GM12878 (cell line): ENCODE results near the gene PEF1. TPM values are rescaled to one million over a fixed set of nuclear protein-coding genes. Genes with fewer than 3 reads are reported as not detected.

Source experiments
- ATAC-seq: fragments of 200-7000 bp; cut with Tn5 transposase; 3 replicates; pipeline ENCODE4 v1.9.1; 2020; ENCODE audit warnings: mild to moderate bottlenecking, moderate library complexity
- BruUV-seq: library from RNA; stranded (reverse); fragments of 400-500 nt; replicated peaks from 2 replicates; lab custom pipeline; 2021; lab: Mats Ljungman, UMichigan
- CTCF ChIA-PET: fragments of 300-600 bp; sonication (Branson Sonifier 250); formaldehyde crosslinking; extraction: SDS; loops from one replicate; lab custom pipeline; 2021; ENCODE audit warnings: inconsistent platforms; lab: Yijun Ruan, JAX
- POLR2A ChIA-PET: fragments of 350-600 bp; formaldehyde crosslinking; extraction: SDS; loops from one replicate; lab custom pipeline; 2021; ENCODE audit warnings: inconsistent platforms; lab: Charles Lee
- RAD21 ChIA-PET: fragments of 300-600 bp; sonication (Branson Sonifier 250); formaldehyde crosslinking; loops from one replicate; lab custom pipeline; 2023; ENCODE audit warnings: antibody characterized with exemption; ENCODE audit not compliant: unreplicated experiment; lab: Charles Lee
- SMC1A ChIA-PET: fragments of 300-600 bp; sonication (Branson Sonifier 250); formaldehyde crosslinking; loops from one replicate; lab custom pipeline; 2023; ENCODE audit not compliant: unreplicated experiment, uncharacterized antibody; lab: Charles Lee
- DNase-seq: peaks from one replicate; pipeline ENCODE4 v3.0.0-alpha.2; 2011; ENCODE audit warnings: low read depth, low spot score
- FAIRE-seq: peaks from 3 replicates; lab custom pipeline; 2011; peaks lifted over from hg19 to GRCh38; lab: Jason Lieb, UNC
- H2AFZ ChIP-seq: 2 replicates; pipeline ENCODE4 v1.6.0; 2011; ENCODE audit warnings: low read depth, low read length, control low read depth; ENCODE audit not compliant: control insufficient read depth
- H3K27ac ChIP-seq: 2 replicates; pipeline ENCODE4 v1.5.1; 2011; ENCODE audit warnings: control low read depth; ENCODE audit not compliant: control insufficient read depth, insufficient read depth
- H3K27me3 ChIP-seq, 2 experiments: replicated peaks in 1 of 2; 2 replicates each; pipeline versions ENCODE4 v1.6.0 to v1.6.1; 2011; ENCODE audit warnings: low read length in 1 of 2; ENCODE audit not compliant: control insufficient read depth in 2 of 2, insufficient read depth in 2 of 2
- H3K36me3 ChIP-seq, 2 experiments: 2 replicates each; pipeline ENCODE4 v1.5.1; 2011; ENCODE audit warnings: low read length in 1 of 2; ENCODE audit not compliant: control insufficient read depth in 2 of 2, insufficient read depth in 2 of 2
- H3K4me1 ChIP-seq: 2 replicates; pipeline ENCODE4 v1.6.1; 2011; ENCODE audit warnings: mild to moderate bottlenecking, low read length, moderate library complexity, mixed read lengths; ENCODE audit not compliant: control insufficient read depth, insufficient read depth
- H3K4me2 ChIP-seq: 2 replicates; pipeline ENCODE4 v1.6.0; 2011; ENCODE audit warnings: control low read depth; ENCODE audit not compliant: control insufficient read depth, insufficient read depth
- H3K4me3 ChIP-seq: fragments of 200-600 bp; sonication (generic); 2 replicates; pipeline ENCODE4 v1.5.1; 2016
- H3K79me2 ChIP-seq: 2 replicates; pipeline ENCODE4 v1.6.0; 2011; ENCODE audit warnings: low read length; ENCODE audit not compliant: control insufficient read depth, insufficient read depth
- H3K9ac ChIP-seq: 2 replicates; pipeline ENCODE4 v1.8.0; 2011; ENCODE audit warnings: low read length, control low read depth, mixed read lengths; ENCODE audit not compliant: control insufficient read depth, insufficient read depth
- H3K9me3 ChIP-seq: replicated peaks from 3 replicates; pipeline ENCODE4 v1.5.1; 2011; ENCODE audit warnings: mild to moderate bottlenecking, low read length; ENCODE audit not compliant: control insufficient read depth, insufficient read depth
- H4K20me1 ChIP-seq: 2 replicates; pipeline ENCODE4 v1.6.0; 2011; ENCODE audit not compliant: control insufficient read depth, insufficient read depth
- ATF3 ChIP-seq: IDR thresholded peaks from 2 replicates; pipeline ENCODE4 v1.6.1; 2011; ENCODE audit warnings: low read depth, mild to moderate bottlenecking, low read length, moderate library complexity, borderline replicate concordance; ENCODE audit errors: extremely low read depth
- CTCF ChIP-seq, 3 experiments: IDR thresholded peaks in 2 of 3; conservative IDR thresholded peaks in 1 of 3; 2 replicates each; pipeline ENCODE4 v1.5.1; 2011; ENCODE audit warnings: low read depth in 3 of 3, low read length in 3 of 3, mild to moderate bottlenecking in 3 of 3, control low read depth in 2 of 3, moderate library complexity in 2 of 3, inconsistent platforms in 1 of 3, mixed read lengths in 1 of 3; ENCODE audit not compliant: control insufficient read depth in 2 of 3, insufficient read depth in 1 of 3; ENCODE audit errors: extremely low read depth in 1 of 3
- GATAD2B ChIP-seq: fragments of 450-650 bp; conservative IDR thresholded peaks from 2 replicates; pipeline ENCODE4 v1.6.1; 2017; ENCODE audit warnings: low read depth, mild to moderate bottlenecking, moderate library complexity
- IRF5 ChIP-seq: fragments of 450-650 bp; IDR thresholded peaks from 2 replicates; pipeline ENCODE4 v1.6.1; 2017; ENCODE audit warnings: borderline replicate concordance
- POLR2A ChIP-seq: IDR thresholded peaks from 2 replicates; pipeline ENCODE4 v1.6.1; 2011; ENCODE audit warnings: low read depth, mild to moderate bottlenecking, low read length
- RCOR1 ChIP-seq: conservative IDR thresholded peaks from 2 replicates; pipeline ENCODE4 v1.6.1; 2012; ENCODE audit warnings: low read depth, low read length, improper control_type of control experiment
- SPI1 ChIP-seq: IDR thresholded peaks from 2 replicates; pipeline ENCODE4 v1.6.1; 2011; ENCODE audit warnings: low read depth, mild to moderate bottlenecking, low read length, moderate library complexity, borderline replicate concordance; ENCODE audit not compliant: insufficient read depth
- ZNF217 ChIP-seq: fragments of 450-650 bp; IDR thresholded peaks from 2 replicates; pipeline ENCODE4 v1.6.1; 2017; ENCODE audit warnings: antibody characterized with exemption, mild to moderate bottlenecking
- WGBS: methylation state at CpG from one replicate; pipeline ENCODE4 v1.1.6; 2016; ENCODE audit warnings: low lambda C conversion rate; ENCODE audit not compliant: insufficient replicate concordance, insufficient coverage; ENCODE audit errors: missing lambda C conversion rate; 5-methylcytosine and 5-hydroxymethylcytosine counted together
- in situ Hi-C: fragments of 300-500 bp; cut with MboI; formaldehyde crosslinking; loops from 9 replicates; pipeline ENCODE4 v1.14.3; 2018; ENCODE audit warnings: mixed read lengths
- intact Hi-C: fragments of 100-400 bp; cut with micrococcal nuclease; formaldehyde crosslinking; loops from one replicate; pipeline ENCODE4 v1.14.2; 2022; ENCODE audit not compliant: unreplicated experiment
- polyA plus RNA-seq, 11 experiments: library from polyadenylated mRNA; depleted of rRNA in 4 of 11; unstranded in 6 of 11; stranded (reverse) in 5 of 11; fragments of >200 nt; fragmentation: Nextera tagmentation in 4 of 11; fragmentation: Illumina TruSeq in 1 of 11; extraction: Ambion mirVana in 4 of 11; extraction: Trizol in 1 of 11; gene quantifications; 1 replicate in 1 of 11; 2 replicates in 10 of 11; pipeline versions ENCODE4 v1.2.1 to v1.2.3, GENCODE V29; 2011 to 2016; ENCODE audit warnings: inconsistent platforms in 2 of 11, missing spikeins in 2 of 11, low read depth in 1 of 11
- total RNA-seq, 4 experiments: library from RNA; depleted of rRNA in 3 of 4; stranded (reverse); fragments of >200 nt in 3 of 4; fragmentation: Illumina TruSeq in 1 of 4; extraction: Trizol in 1 of 4; gene quantifications; 2 replicates each; pipeline versions ENCODE4 v1.2.1 to v1.2.3, GENCODE V29; 2013 to 2021

Gene PEF1
- total and polyA plus RNA-seq, 10 of the 15 experiments (the other 5 are each of a cell fraction or from before 2014, with no cell fraction given) = 27.1 to 107 (median 79.0) TPM

GRCh38 chr1:31669433-31669785 is 24.7 kb upstream of the PEF1 start:
- ChIA-PET RAD21 (no interaction called here), CTCF (no interaction called here), SMC1A (interaction anchor here (0.8 kb wide), 1 partner anchor 8 kb away, joined by 3 read pairs; no protein-coding TSS in a partner anchor), POLR2A (no interaction called here)
- Histone ChIP-seq H3K27me3 (no peaks in the 10 kb centered on the region), H3K4me3 (no peak overlapping the region), H3K36me3 (no peaks in the 10 kb centered on the region), H3K79me2 (no peaks in the 10 kb centered on the region), H3K4me1 (no peaks in the 10 kb centered on the region), H3K9ac (no peak overlapping the region), H4K20me1 (no peaks in the 10 kb centered on the region), H3K4me2 (no peak overlapping the region), H3K27ac (no peak overlapping the region), H3K9me3 (no peaks in the 10 kb centered on the region), H2AFZ (no peak overlapping the region)
- TF ChIP-seq RCOR1 = no peak
- TF ChIP-seq GATAD2B = no peak
- TF ChIP-seq ATF3 = no peak
- TF ChIP-seq SPI1 = no peak
- no peak for TF ChIP-seq CTCF (IDR thresholded peaks at IDR 0.05 in 2 of 3, conservative IDR thresholded peaks at IDR 0.05 in 1 of 3; ENCODE audit: control insufficient read depth in 2 of 3, extremely low read depth in 1 of 3, insufficient read depth in 1 of 3, low read depth in 3 of 3, low read length in 3 of 3)
- TF ChIP-seq ZNF217 = no peak
- no peak for TF ChIP-seq POLR2A
- no peak for TF ChIP-seq IRF5
- no peak for ATAC-seq
- in situ Hi-C loops (loop anchor here (5.0 kb wide), 1 partner anchor 38 kb away; no protein-coding TSS in a partner anchor), intact Hi-C loops (loop anchor here (10.0 kb wide), 1 partner anchor 395 kb away; no protein-coding TSS in a partner anchor)
- 8% methylated on average over 7 of the region's 7 CpGs for WGBS
- no peak for DNase-seq
- FAIRE-seq = no peak
- no TSS peak for BruUV-seq
